Heart left ventricle (tissue), 16 donors: ENCODE data around the gene CDRT15L2. TPM values are rescaled to one million over a fixed set of nuclear protein-coding genes. Genes with fewer than 3 reads are reported as not detected.
"Not testable (repeated sequence)": the region's sequence is repeated elsewhere in the genome, so short reads cannot be mapped to it uniquely, and the experiment has no call there.

Source experiments
- ATAC-seq, 4 donors: fragments of 200-7000 bp; cut with Tn5 transposase; one replicate each; pipeline ENCODE4 v1.9.1; 2020 to 2022; ENCODE audit warnings: moderate library complexity in 4 of 4, mild to moderate bottlenecking in 3 of 4, moderate number of reproducible peaks in 1 of 4
- DNase-seq, 5 donors: peaks; one replicate each; pipeline ENCODE4 v3.0.0-alpha.2; 2020
- H3K27ac ChIP-seq, 12 donors: fragments of 200-600 bp; sonication (generic) in 4 of 12; one replicate each; pipeline versions ENCODE4 v1.5.0 to v1.8.0; 2016 to 2022; ENCODE audit warnings: mild to moderate bottlenecking in 2 of 12
- H3K27me3 ChIP-seq, 9 donors: fragments of 200-600 bp; sonication (generic) in 2 of 9; one replicate each; pipeline versions ENCODE4 v1.5.1 to v1.8.0; 2016 to 2022; ENCODE audit warnings: mild to moderate bottlenecking in 3 of 9
- H3K36me3 ChIP-seq, 9 donors: fragments of 200-600 bp; sonication (generic) in 2 of 9; one replicate each; pipeline versions ENCODE4 v1.5.0 to v1.8.0; 2018 to 2022; ENCODE audit warnings: mild to moderate bottlenecking in 2 of 9
- H3K4me1 ChIP-seq, 12 donors: fragments of 200-600 bp; sonication (generic) in 4 of 12; one replicate each; pipeline versions ENCODE4 v1.5.0 to v1.8.0; 2016 to 2022; ENCODE audit warnings: mild to moderate bottlenecking in 3 of 12
- H3K4me3 ChIP-seq, 12 donors: fragments of 200-600 bp; sonication (generic) in 4 of 12; one replicate each; pipeline versions ENCODE4 v1.5.0 to v1.8.0; 2017 to 2022; ENCODE audit warnings: mild to moderate bottlenecking in 9 of 12, moderate library complexity in 4 of 12
- H3K9me3 ChIP-seq, 12 donors: fragments of 200-600 bp; sonication (generic) in 4 of 12; one replicate each; pipeline versions ENCODE4 v1.5.0 to v1.8.0; 2016 to 2022; ENCODE audit warnings: mild to moderate bottlenecking in 1 of 12
- CTCF ChIP-seq, 12 donors: fragments of 200-600 bp; sonication (generic) in 4 of 12; IDR thresholded peaks; one replicate each; pipeline versions ENCODE4 v1.5.0 to v1.8.0; 2018 to 2022; ENCODE audit warnings: antibody characterized with exemption in 12 of 12, mild to moderate bottlenecking in 5 of 12
- POLR2A ChIP-seq, 2 donors: fragments of 450-650 bp; IDR thresholded peaks; one replicate each; pipeline ENCODE4 v1.6.1; 2017; ENCODE audit warnings: antibody characterized with exemption in 2 of 2, mild to moderate bottlenecking in 2 of 2, moderate library complexity in 2 of 2
- WGBS, 4 donors: extraction: QIAGEN DNeasy Blood & Tissue Kit in 2 of 4; methylation state at CpG; one replicate each; pipeline versions ENCODE4 v1.1.5 to v1.1.7; 2013 to 2018; 5-methylcytosine and 5-hydroxymethylcytosine counted together
- intact Hi-C, 10 donors: fragments of 100-400 bp; cut with DNase I; formaldehyde crosslinking; loops; one replicate each; pipeline versions ENCODE4 v1.11.1 to v1.14.2; 2022
- polyA plus RNA-seq, 2 donors: library from polyadenylated mRNA; stranded (reverse); fragments of 200-250 nt; gene quantifications; one replicate each; pipeline ENCODE4 v1.2.3, GENCODE V29; 2013
- total RNA-seq, 9 donors: library from RNA; depleted of rRNA in 2 of 9; stranded (reverse); fragments of >200 nt in 2 of 9; fragmentation: NEBNext Ultra II Directional in 3 of 9; extraction: Animal tissue kit (Norgen Biotek cat#: 25700) in 3 of 9; gene quantifications; one replicate each; pipeline versions ENCODE4 v1.1.0 to v1.2.4, GENCODE V29; 2016 to 2023
- donor health status: ischemic (EF 13 %, LVEDD 7.1; RV severe dilation, severe dysfunction).
- donor health status: healthy with polysubstance abuse.
- donor health status: DM: no; HTN: yes; CAD: no.
- donor health status: DM: no; HTN: no; CAD: no.
- donor health status: ischemic (EF 25% LVEDD 6.9; RV normal size, moderate dysfunction).
- donor health status: ischemic (EF 25% LVEDD 5.7; RV mildly dilated, moderate dysfunction).
- donor health status: healthy.
- donor health status: DM: yes; HTN: yes; CAD: no.
- donor health status: ischemic (EF 35%, LVEDD 5.7; RV mildly dilated, moderate dysfunction).
- donor health status: nonischemic (EF 11% LVEDD 7.7; RV severe dilation, severe dysfunction).
- donor health status: DM: yes; HTN: yes; CAD: no.
- donor health status: PGD.
- donor health status: ischemic (EF 29% LVEDD 5.4; RV normal size, mild dysfunction).
- donor health status: nonischemic (EF 23%, LVEDD 6.1; RV moderate dilation, normal function).

Gene CDRT15L2
- total and polyA plus RNA-seq, 11 donors, result not detected

DNA sequence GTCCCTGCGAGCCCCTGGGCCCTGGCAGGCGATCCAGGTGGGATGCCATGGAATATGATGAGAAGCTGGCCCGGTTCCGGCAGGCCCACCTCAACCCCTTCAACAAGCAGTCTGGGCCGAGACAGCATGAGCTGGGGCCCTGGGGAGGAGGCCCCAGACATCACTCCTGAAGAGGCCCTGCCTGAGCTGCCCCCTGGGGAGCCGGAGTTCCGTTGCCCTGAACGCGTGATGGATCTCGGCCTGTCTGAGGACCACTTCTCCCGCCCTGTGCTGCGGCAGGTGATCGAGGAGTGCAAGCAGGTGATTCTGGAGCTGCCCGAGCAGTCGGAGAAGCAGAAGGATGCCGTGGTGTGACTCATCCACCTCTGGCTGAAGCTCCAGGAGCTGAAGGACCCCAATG, 33.1 kb downstream of the CDRT15L2 start:
- intact Hi-C loops, result no loop called here
- no peak for ATAC-seq
- 88 to 93% (median 91%) methylated on average over 13 to 16 of the region's 16 CpGs for WGBS, 4 donors

GRCh38 chr17:20613248-20613647, 33.7 kb downstream of the CDRT15L2 start:
- 75 to 94% (median 91%) methylated on average over 5 to 16 of the region's 16 CpGs for WGBS, 4 donors
- H3K27me3 ChIP-seq, result no peaks in the 10 kb centered on the region
- H3K9me3 ChIP-seq, result no peaks in the 10 kb centered on the region
- TF ChIP-seq POLR2A (IDR thresholded peaks at IDR 0.05), result no peak
- TF ChIP-seq CTCF (IDR thresholded peaks at IDR 0.05), result no peak
- DNase-seq (no peak), ATAC-seq (no peak)
- H3K27ac ChIP-seq, result no peak overlapping the region
- intact Hi-C loops, result no loop called here
- no peak overlapping the region for H3K4me3 ChIP-seq
- H3K4me1 ChIP-seq, result no peaks in the 10 kb centered on the region
- no peaks in the 10 kb centered on the region for H3K36me3 ChIP-seq

More for the DNA sequence above, 33.1 kb downstream of the CDRT15L2 start:
- Histone ChIP-seq H3K4me1 (no peaks in the 10 kb centered on the region), H3K4me3 (no peak overlapping the region), H3K27me3 (no peaks in the 10 kb centered on the region), H3K9me3 (no peaks in the 10 kb centered on the region), H3K27ac (no peak overlapping the region), H3K36me3 (no peaks in the 10 kb centered on the region)
- DNase-seq, result no peak
- TF ChIP-seq CTCF (IDR thresholded peaks at IDR 0.05) (no peak), POLR2A (IDR thresholded peaks at IDR 0.05) (no peak)

GRCh38 chr17:20613905-20614304, 34.4 kb downstream of the CDRT15L2 start:
- no peak overlapping the region for H3K4me3 ChIP-seq
- DNase-seq (no peak), ATAC-seq (peak in 1 of 4 donors; percentile 16)
- no peaks in the 10 kb centered on the region for H3K27me3 ChIP-seq
- H3K27ac ChIP-seq, result no peak overlapping the region
- 89 to 97% (median 92%) methylated on average over 6 to 13 of the region's 13 CpGs for WGBS, 4 donors
- no peaks in the 10 kb centered on the region for H3K9me3 ChIP-seq
- intact Hi-C loops, result no loop called here
- no peaks in the 10 kb centered on the region for H3K36me3 ChIP-seq
- TF ChIP-seq CTCF (IDR thresholded peaks at IDR 0.05) (no peak), POLR2A (IDR thresholded peaks at IDR 0.05) (no peak)
- H3K4me1 ChIP-seq, result no peaks in the 10 kb centered on the region

GRCh38 chr17:20615461-20615860, 35.9 kb downstream of the CDRT15L2 start:
- 76 to 88% (median 84%) methylated on average over 2 to 3 of the region's 3 CpGs for WGBS, 4 donors
- H3K4me3 ChIP-seq, ATAC-seq, H3K36me3 ChIP-seq, H3K4me1 ChIP-seq, H3K27ac ChIP-seq, intact Hi-C loops, H3K27me3 ChIP-seq, DNase-seq, H3K9me3 ChIP-seq: not testable (repeated sequence)

Other genes with a start within 250 kb of the CDRT15L2 start
- gene LGALS9B, start 112.2 kb upstream of the CDRT15L2 start, total RNA-seq, result under 1 TPM in 1 of 9 donors, not detected in 8; 0.32 TPM
- gene LGALS9B, start 112.2 kb upstream of the CDRT15L2 start, polyA plus RNA-seq, result not detected